Smooth muscle cell (in vitro differentiated cells): ENCODE results near the gene CARD11. TPM values are rescaled to one million over a fixed set of nuclear protein-coding genes. Genes with fewer than 3 reads are reported as not detected.

ENCODE experiments used
- DNase-seq: peaks from one replicate; lab custom pipeline; 2025; ENCODE audit not compliant: unreplicated experiment; lab: John Stamatoyannopoulos, UW
- H2AFZ ChIP-seq: fragments of 200-600 bp; sonication (generic); 2 replicates; pipeline ENCODE4 v1.6.0; 2016; ENCODE audit warnings: antibody characterized with exemption, low read depth, mild to moderate bottlenecking
- H3F3A ChIP-seq: fragments of 200-600 bp; sonication (generic); 2 replicates; pipeline ENCODE4 v1.6.0; 2017; ENCODE audit warnings: antibody characterized with exemption, low read depth
- H3K27ac ChIP-seq: fragments of 200-600 bp; sonication (generic); 2 replicates; pipeline ENCODE4 v1.5.1; 2016; ENCODE audit warnings: low read depth, mild to moderate bottlenecking
- H3K27me3 ChIP-seq: fragments of 200-600 bp; sonication (generic); 2 replicates; pipeline ENCODE4 v1.6.1; 2016; ENCODE audit warnings: low read depth, mild to moderate bottlenecking
- H3K36me3 ChIP-seq: fragments of 200-600 bp; sonication (generic); 2 replicates; pipeline ENCODE4 v1.5.1; 2016; ENCODE audit warnings: low read depth
- H3K4me1 ChIP-seq: fragments of 200-600 bp; sonication (generic); 2 replicates; pipeline ENCODE4 v1.5.1; 2016; ENCODE audit warnings: low read depth
- H3K4me2 ChIP-seq: fragments of 200-600 bp; sonication (generic); 2 replicates; pipeline ENCODE4 v1.6.0; 2016; ENCODE audit warnings: mild to moderate bottlenecking
- H3K4me3 ChIP-seq: fragments of 200-600 bp; sonication (generic); 2 replicates; pipeline ENCODE4 v1.5.1; 2016; ENCODE audit warnings: mild to moderate bottlenecking
- H3K79me2 ChIP-seq: fragments of 200-600 bp; sonication (generic); 2 replicates; pipeline ENCODE4 v1.6.0; 2016; ENCODE audit warnings: low read depth, mild to moderate bottlenecking
- H3K9ac ChIP-seq: fragments of 200-600 bp; sonication (generic); 2 replicates; pipeline ENCODE4 v1.6.0; 2016; ENCODE audit warnings: low read depth
- H3K9me3 ChIP-seq: fragments of 200-600 bp; sonication (generic); replicated peaks from 2 replicates; pipeline ENCODE4 v1.5.1; 2016; ENCODE audit warnings: low read depth
- H4K20me1 ChIP-seq: fragments of 200-600 bp; sonication (generic); 2 replicates; pipeline ENCODE4 v1.6.0; 2016; ENCODE audit warnings: low read depth
- WGBS: methylation state at CpG from one replicate; pipeline ENCODE4 v1.1.7; 2016; ENCODE audit warnings: low lambda C conversion rate; 5-methylcytosine and 5-hydroxymethylcytosine counted together
- polyA plus RNA-seq: library from polyadenylated mRNA; unstranded; fragments of >200 nt; fragmentation: Nextera tagmentation; extraction: Ambion mirVana; gene quantifications from 2 replicates; pipeline ENCODE4 v1.2.1, GENCODE V29; 2016
- total RNA-seq: library from RNA; depleted of rRNA; stranded (reverse); fragments of >200 nt; gene quantifications from 2 replicates; pipeline ENCODE4 v1.2.3, GENCODE V29; 2014
- TF ChIP-seq, protein P1 (sequence below): fragments of 200-600 bp; sonication (generic); IDR thresholded peaks from 2 replicates; pipeline ENCODE4 v1.5.1; 2017; ENCODE audit warnings: borderline replicate concordance, mild to moderate bottlenecking, antibody characterized with exemption; ENCODE audit not compliant: insufficient read depth, poor library complexity, severe bottlenecking

CARD11 gene
- total and polyA plus RNA-seq, 2 experiments from 2014 or later, result 1.3 to 2.4 TPM

DNA sequence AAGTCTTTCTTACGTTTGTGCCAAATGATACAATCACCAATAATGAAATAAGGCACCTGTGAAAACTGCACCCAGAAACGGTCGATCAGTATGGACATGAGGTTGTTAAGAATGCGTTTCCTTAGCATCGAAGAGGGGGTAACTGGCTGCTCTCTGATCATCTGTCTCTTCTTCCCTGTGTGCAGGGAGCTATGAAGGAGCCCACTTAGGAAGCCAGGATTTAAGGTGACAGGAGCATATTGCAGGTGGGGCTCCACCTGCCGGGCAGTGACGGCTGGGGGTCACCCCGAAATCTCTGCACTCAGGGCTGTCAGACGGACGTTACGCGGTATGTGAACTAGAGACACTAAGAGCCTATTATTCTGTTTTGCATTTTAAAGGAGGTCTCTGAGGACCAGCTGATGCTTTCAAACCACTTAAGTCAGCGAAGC, 64.5 kb downstream of the CARD11 start:
- Histone ChIP-seq H3K4me2 (no peak overlapping the region), H3K9ac (no peak overlapping the region), H4K20me1 (no peaks in the 10 kb centered on the region), H3K9me3 (no peaks in the 10 kb centered on the region), H3K4me3 (no peak overlapping the region), H3K27ac (no peak overlapping the region), H3K36me3 (no peaks in the 10 kb centered on the region), H3K27me3 (no peaks in the 10 kb centered on the region), H2AFZ (no peak overlapping the region), H3K4me1 (peaks cover 5% of the 10 kb centered on the region), H3K79me2 (no peaks in the 10 kb centered on the region), H3F3A (no peaks in the 10 kb centered on the region)
- TF ChIP-seq, protein P1, sequence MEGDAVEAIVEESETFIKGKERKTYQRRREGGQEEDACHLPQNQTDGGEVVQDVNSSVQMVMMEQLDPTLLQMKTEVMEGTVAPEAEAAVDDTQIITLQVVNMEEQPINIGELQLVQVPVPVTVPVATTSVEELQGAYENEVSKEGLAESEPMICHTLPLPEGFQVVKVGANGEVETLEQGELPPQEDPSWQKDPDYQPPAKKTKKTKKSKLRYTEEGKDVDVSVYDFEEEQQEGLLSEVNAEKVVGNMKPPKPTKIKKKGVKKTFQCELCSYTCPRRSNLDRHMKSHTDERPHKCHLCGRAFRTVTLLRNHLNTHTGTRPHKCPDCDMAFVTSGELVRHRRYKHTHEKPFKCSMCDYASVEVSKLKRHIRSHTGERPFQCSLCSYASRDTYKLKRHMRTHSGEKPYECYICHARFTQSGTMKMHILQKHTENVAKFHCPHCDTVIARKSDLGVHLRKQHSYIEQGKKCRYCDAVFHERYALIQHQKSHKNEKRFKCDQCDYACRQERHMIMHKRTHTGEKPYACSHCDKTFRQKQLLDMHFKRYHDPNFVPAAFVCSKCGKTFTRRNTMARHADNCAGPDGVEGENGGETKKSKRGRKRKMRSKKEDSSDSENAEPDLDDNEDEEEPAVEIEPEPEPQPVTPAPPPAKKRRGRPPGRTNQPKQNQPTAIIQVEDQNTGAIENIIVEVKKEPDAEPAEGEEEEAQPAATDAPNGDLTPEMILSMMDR, result no peak
- DNase-seq, result no peak
- 95% methylated on average over 13 of the region's 13 CpGs for WGBS

DNA sequence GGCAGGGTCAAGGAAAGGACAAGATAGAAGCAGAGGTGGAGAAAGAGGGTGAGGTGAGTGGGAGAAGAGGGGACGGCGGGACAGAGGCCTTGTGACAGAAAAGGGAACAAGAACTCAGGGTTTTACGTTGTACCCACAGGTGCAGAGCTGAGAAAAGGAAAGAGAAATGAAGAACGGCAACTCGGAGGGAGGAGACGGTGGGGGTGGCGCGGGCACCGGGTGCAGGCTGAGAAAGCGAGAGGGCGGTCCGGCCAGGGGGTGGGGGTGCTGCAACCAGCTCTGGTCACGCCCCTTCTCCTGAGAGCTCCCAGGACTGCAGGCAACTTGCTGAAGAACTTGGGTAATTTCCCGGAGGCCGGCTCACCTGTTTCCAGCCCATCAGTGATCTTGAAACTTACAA, 65.3 kb downstream of the CARD11 start:
- no peak overlapping the region for H3K9ac ChIP-seq
- no peaks in the 10 kb centered on the region for H3K36me3 ChIP-seq
- H3K27ac ChIP-seq, result no peak overlapping the region
- no peaks in the 10 kb centered on the region for H3F3A ChIP-seq
- no peak overlapping the region for H3K4me2 ChIP-seq
- TF ChIP-seq, protein P1, result no peak
- no peaks in the 10 kb centered on the region for H3K79me2 ChIP-seq
- no peaks in the 10 kb centered on the region for H3K9me3 ChIP-seq
- H2AFZ ChIP-seq, result no peak overlapping the region
- H4K20me1 ChIP-seq, result no peaks in the 10 kb centered on the region
- no peak for DNase-seq
- WGBS, result 74% methylated on average over 14 of the region's 15 CpGs
- no peak overlapping the region for H3K4me3 ChIP-seq
- H3K27me3 ChIP-seq, result no peaks in the 10 kb centered on the region
- H3K4me1 ChIP-seq, result peaks cover 5% of the 10 kb centered on the region

DNA sequence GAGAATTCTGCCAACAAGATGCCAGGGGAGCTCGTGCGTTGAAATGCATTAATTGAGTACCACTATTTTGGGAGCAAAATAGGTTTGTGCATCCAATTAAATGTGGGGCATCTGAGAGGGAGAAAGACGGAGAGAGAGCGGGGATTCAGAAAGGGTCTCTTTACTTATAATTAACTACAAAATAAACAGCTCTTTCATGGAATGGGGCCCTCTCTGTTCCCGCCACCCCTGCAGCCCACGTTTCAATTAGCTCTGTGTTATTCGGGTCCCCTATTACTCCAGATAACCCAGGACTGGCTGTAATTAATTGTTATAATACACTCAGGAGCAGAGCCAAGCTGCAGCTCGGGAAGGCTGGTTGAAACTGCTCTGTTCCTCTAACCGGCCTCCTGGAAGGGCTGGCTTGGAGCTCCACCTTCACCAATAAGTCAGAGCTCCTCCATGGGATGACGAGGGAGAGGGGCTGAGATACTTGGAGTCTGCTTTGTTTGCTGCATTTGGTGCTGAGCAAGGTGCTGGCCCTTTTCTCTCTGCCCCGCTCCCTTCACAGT, 67.8 kb downstream of the CARD11 start:
- TF ChIP-seq, protein P1, result no peak
- peaks cover 5% of the 10 kb centered on the region for H3K4me1 ChIP-seq
- WGBS, result 93% methylated on average over 11 of the region's 11 CpGs
- no peak overlapping the region for H3K4me3 ChIP-seq
- no peak overlapping the region for H3K4me2 ChIP-seq
- no peak overlapping the region for H3K27ac ChIP-seq
- no peak overlapping the region for H2AFZ ChIP-seq
- H4K20me1 ChIP-seq, result no peaks in the 10 kb centered on the region
- no peaks in the 10 kb centered on the region for H3K9me3 ChIP-seq
- no peak for DNase-seq
- no peak overlapping the region for H3K9ac ChIP-seq
- H3K27me3 ChIP-seq, result no peaks in the 10 kb centered on the region
- H3K36me3 ChIP-seq, result no peaks in the 10 kb centered on the region
- no peaks in the 10 kb centered on the region for H3K79me2 ChIP-seq
- H3F3A ChIP-seq, result no peaks in the 10 kb centered on the region

DNA sequence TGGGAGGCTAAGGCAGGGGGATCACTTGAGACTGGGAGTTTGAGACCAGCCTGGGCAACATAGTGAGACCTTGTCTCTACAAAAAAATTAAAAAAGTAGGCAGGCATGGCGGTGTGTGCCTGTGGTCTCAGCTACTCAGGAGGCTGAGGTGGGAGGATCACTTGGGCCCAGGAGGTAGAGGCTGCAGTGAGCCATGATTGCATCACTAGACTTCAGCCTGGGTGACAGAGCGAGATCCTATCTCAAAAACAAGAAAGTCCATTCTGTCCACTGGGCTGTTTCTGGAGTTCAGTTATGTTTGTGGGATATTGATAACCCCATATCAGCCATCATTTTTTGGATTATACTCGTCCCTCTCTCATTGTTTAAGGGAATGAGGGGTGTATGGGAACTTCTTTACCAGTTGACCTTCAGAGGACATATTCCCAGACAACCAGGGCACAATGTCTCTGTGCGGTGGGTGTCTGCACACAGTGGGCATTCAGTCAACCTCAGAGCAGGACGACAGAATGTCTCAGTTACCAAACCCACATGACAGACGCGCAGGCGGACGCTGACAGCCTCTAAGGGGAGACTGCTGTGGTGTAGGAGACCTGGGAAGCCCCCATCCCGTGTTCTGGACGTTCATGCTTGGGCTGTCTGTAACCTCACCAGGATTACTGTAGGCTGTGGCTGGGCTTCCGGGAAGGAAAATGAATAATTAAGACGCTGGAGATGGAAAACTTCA, 69.4 kb downstream of the CARD11 start:
- Histone ChIP-seq H3K9ac (no peak overlapping the region), H2AFZ (no peak overlapping the region), H3K4me3 (no peak overlapping the region), H3K4me2 (no peak overlapping the region), H4K20me1 (no peaks in the 10 kb centered on the region), H3K79me2 (no peaks in the 10 kb centered on the region), H3K9me3 (no peaks in the 10 kb centered on the region), H3K36me3 (no peaks in the 10 kb centered on the region), H3K27me3 (no peaks in the 10 kb centered on the region), H3K27ac (no peak overlapping the region), H3F3A (no peaks in the 10 kb centered on the region), H3K4me1 (peaks cover 4% of the 10 kb centered on the region)
- DNase-seq, result no peak
- TF ChIP-seq, protein P1, result no peak
- 92% methylated on average over 13 of the region's 13 CpGs for WGBS
